NCI-H1048 (cell line): ENCODE results near the gene CD99L2.

Source experiments
- DNase-seq: peaks from one replicate; lab custom pipeline; 2025; lab: John Stamatoyannopoulos, UW

The CD99L2 gene

GRCh38 chrX:150762258-150763165 is 136.0 kb downstream of the CD99L2 start:
- no peak for DNase-seq

GRCh38 chrX:150761819-150762216 is 136.7 kb downstream of the CD99L2 start:
- no peak for DNase-seq

GRCh38 chrX:150761176-150761818 is 137.2 kb downstream of the CD99L2 start:
- DNase-seq: no peak

GRCh38 chrX:150759568-150760416 is 138.7 kb downstream of the CD99L2 start:
- DNase-seq: no peak

GRCh38 chrX:150757371-150757770 is 141.1 kb downstream of the CD99L2 start:
- DNase-seq: no peak

GRCh38 chrX:150753968-150754367 is 144.5 kb downstream of the CD99L2 start:
- no peak for DNase-seq

GRCh38 chrX:150753357-150753756 is 145.1 kb downstream of the CD99L2 start:
- peak; percentile 8 for DNase-seq

- no peak for DNase-seq
Measured at GRCh38 chrX:150752124-150752523, 146.3 kb downstream of the CD99L2 start.

GRCh38 chrX:150736475-150736874 is 162.0 kb downstream of the CD99L2 start:
- no peak for DNase-seq

GRCh38 chrX:150731795-150732194 is 166.7 kb downstream of the CD99L2 start:
- no peak for DNase-seq

- DNase-seq: no peak
Measured at GRCh38 chrX:150730719-150731118, 167.7 kb downstream of the CD99L2 start.

- no peak for DNase-seq
Measured at GRCh38 chrX:150729956-150730355, 168.5 kb downstream of the CD99L2 start.

- DNase-seq: no peak
Measured at GRCh38 chrX:150719621-150720020, 178.8 kb downstream of the CD99L2 start.
